A204.1 (cell line): ENCODE data around the gene REV3L.
"Not testable (repeated sequence)": the region's sequence is repeated elsewhere in the genome, so short reads cannot be mapped to it uniquely, and the experiment has no call there.

Source experiments
- FAIRE-seq: peaks from 2 replicates; lab custom pipeline; 2012; peaks lifted over from hg19 to GRCh38; lab: Jason Lieb, UNC

REV3L gene

GRCh38 chr6:111490067-111490466 is 7.0 kb upstream of the REV3L start:
- no peak for FAIRE-seq

- FAIRE-seq: no peak
Observed at GRCh38 chr6:111487661-111488060, 4.6 kb upstream of the REV3L start.

GRCh38 chr6:111486921-111487320 is 3.9 kb upstream of the REV3L start:
- FAIRE-seq: no peak

GRCh38 chr6:111486475-111486874 is 3.5 kb upstream of the REV3L start:
- FAIRE-seq: no peak

GRCh38 chr6:111485342-111485741 is 2.3 kb upstream of the REV3L start:
- no peak for FAIRE-seq

GRCh38 chr6:111484633-111484930 is 1.6 kb upstream of the REV3L start:
- FAIRE-seq: no peak

- peak; percentile 89 for FAIRE-seq
Observed at GRCh38 chr6:111483736-111484632, 966 bp upstream of the REV3L start.

GRCh38 chr6:111482188-111482958 is 645 bp downstream of the REV3L start:
- no peak for FAIRE-seq

- FAIRE-seq: no peak
Observed at GRCh38 chr6:111481836-111482187, 1.2 kb downstream of the REV3L start.

GRCh38 chr6:111480988-111481822 is 1.8 kb downstream of the REV3L start:
- FAIRE-seq: peak; percentile 72

GRCh38 chr6:111478749-111479148 is 4.3 kb downstream of the REV3L start:
- no peak for FAIRE-seq

- no peak for FAIRE-seq
Observed at GRCh38 chr6:111478064-111478476, 4.9 kb downstream of the REV3L start.

- no peak for FAIRE-seq
Observed at GRCh38 chr6:111477481-111477938, 5.5 kb downstream of the REV3L start.

- not testable (repeated sequence) for FAIRE-seq
Observed at GRCh38 chr6:111476061-111476460, 7.0 kb downstream of the REV3L start.

- FAIRE-seq: no peak
Observed at GRCh38 chr6:111474771-111475170, 8.2 kb downstream of the REV3L start.

- FAIRE-seq: no peak
Observed at GRCh38 chr6:111474106-111474505, 8.9 kb downstream of the REV3L start.

- FAIRE-seq: no peak
Observed at GRCh38 chr6:111472933-111473435, 10.0 kb downstream of the REV3L start.

- FAIRE-seq: peak; percentile 47
Observed at GRCh38 chr6:111471958-111472357, 11.1 kb downstream of the REV3L start.

GRCh38 chr6:111471533-111471932 is 11.5 kb downstream of the REV3L start:
- FAIRE-seq: no peak

- FAIRE-seq: no peak
Observed at GRCh38 chr6:111470991-111471390, 12.0 kb downstream of the REV3L start.

GRCh38 chr6:111469543-111469942 is 13.5 kb downstream of the REV3L start:
- FAIRE-seq: no peak

GRCh38 chr6:111468329-111469012 is 14.5 kb downstream of the REV3L start:
- no peak for FAIRE-seq
